Measurements from ENCODE around the gene PHF20.
"Not testable (repeated sequence)": the region's sequence is repeated elsewhere in the genome, so short reads cannot be mapped to it uniquely, and the experiment has no call there.

The PHF20 gene

DNA sequence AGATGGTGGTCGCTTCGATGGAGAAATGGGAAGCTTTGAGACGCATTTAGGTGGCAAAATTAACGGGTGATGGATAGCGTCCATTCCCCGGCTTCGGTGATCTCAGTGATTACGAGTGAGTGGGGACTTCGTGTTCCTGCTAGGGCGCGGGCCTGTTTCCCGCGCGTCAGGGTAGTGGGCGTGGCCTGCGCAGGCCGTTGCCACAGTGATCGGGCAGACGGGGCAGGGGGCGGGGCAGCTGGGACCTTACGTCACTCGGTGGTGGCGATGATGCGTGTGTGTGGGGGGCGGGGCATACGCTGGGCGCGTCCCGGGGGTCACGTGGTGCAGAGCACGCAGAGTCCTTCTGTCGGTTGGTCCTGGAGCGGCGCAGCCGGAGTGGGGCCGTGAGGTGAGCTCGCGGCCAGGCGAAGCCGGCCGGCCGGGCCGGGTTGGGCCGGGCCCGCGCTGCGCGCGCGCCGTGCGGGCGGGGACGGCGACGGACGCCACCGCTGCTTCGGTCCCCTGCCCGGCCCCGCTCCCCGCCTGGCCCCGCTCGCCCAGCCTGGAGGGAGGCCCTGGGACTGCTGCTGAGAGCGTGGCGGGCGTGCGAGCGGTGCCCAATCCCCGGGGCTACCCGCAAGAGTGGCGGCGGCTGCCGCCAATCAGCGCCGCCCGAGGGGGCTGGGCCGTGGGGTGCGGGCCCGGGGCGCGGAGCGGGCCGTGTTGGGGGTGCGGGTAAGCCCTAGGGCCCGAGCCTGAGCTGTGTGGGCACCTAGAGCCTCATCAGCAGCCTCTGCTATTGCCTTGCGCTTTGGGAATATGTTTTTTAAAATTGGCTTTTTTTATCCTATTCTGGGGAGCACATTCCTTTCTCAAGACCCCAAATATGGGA lies at the start of gene PHF20:
Gene PHF20 (plus strand): TSS at position 327 of the 874 bp plus-strand sequence. CDS start 29,508 bp downstream, outside the sequence.
- TF ChIP-seq, protein P1, sequence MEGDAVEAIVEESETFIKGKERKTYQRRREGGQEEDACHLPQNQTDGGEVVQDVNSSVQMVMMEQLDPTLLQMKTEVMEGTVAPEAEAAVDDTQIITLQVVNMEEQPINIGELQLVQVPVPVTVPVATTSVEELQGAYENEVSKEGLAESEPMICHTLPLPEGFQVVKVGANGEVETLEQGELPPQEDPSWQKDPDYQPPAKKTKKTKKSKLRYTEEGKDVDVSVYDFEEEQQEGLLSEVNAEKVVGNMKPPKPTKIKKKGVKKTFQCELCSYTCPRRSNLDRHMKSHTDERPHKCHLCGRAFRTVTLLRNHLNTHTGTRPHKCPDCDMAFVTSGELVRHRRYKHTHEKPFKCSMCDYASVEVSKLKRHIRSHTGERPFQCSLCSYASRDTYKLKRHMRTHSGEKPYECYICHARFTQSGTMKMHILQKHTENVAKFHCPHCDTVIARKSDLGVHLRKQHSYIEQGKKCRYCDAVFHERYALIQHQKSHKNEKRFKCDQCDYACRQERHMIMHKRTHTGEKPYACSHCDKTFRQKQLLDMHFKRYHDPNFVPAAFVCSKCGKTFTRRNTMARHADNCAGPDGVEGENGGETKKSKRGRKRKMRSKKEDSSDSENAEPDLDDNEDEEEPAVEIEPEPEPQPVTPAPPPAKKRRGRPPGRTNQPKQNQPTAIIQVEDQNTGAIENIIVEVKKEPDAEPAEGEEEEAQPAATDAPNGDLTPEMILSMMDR (IDR thresholded peaks at IDR 0.05; ENCODE audit: insufficient read depth, low read depth, low read length, missing control alignments): no peak
- peak; percentile 97 for DNase-seq (ENCODE audit: low read depth)
- peak within 1 kb of the TSS; percentile 96 for H3K4me3 ChIP-seq (ENCODE audit: low read length)

DNA sequence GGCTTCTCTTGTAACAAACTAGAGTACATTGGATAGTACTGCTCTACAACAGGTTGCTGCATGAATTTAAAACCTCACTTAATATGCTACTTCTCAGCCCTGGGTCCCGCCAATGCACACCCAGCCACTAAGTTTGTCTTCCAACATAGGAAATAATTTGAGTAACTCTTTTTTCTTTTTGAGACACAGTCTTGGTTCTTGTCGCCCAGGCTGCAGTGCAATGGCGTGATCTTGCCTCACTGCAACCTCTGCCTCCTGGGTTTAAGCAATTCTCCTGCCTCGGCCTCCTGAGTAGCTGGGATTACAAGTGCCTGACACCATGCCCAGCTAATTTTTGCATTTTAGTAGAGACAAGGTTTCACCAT lies 48.6 kb upstream of the PHF20 start:
- not testable (repeated sequence) for H3K4me3 ChIP-seq (ENCODE audit: low read length); DNase-seq (ENCODE audit: low read depth)

DNA sequence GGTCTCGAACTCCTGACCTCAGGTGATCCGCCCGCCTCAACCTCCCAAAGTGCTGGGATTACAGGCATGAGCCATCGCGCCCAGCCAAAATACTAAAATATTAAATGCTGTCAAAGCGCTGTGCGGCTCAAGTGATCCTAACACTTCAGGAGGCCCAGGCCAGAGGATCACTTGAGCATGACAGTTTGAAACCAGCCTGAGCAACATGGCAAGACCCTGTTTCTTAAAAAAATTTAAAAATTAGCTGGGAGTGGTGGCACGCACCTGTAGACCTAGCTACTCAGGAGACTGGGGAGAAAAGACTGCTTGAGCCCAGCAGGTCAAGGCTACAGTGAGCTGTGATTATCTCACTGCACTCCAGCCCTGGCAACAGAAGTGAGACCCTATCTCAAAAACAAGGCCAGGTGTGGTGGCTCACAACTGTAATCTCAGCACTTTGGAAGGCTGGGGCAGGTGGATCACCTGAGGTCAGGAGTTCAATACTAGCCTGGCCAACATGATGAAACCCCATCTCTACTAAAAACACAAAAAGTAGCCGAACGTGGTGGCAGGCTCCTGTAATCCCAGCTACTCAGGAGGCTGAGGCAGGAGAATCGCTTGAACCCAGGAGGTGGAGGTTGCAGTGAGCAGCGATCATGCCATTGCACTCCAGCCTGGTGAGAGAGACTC lies 48.0 kb upstream of the PHF20 start:
- H3K4me3 ChIP-seq (ENCODE audit: low read length): not testable (repeated sequence)

DNA sequence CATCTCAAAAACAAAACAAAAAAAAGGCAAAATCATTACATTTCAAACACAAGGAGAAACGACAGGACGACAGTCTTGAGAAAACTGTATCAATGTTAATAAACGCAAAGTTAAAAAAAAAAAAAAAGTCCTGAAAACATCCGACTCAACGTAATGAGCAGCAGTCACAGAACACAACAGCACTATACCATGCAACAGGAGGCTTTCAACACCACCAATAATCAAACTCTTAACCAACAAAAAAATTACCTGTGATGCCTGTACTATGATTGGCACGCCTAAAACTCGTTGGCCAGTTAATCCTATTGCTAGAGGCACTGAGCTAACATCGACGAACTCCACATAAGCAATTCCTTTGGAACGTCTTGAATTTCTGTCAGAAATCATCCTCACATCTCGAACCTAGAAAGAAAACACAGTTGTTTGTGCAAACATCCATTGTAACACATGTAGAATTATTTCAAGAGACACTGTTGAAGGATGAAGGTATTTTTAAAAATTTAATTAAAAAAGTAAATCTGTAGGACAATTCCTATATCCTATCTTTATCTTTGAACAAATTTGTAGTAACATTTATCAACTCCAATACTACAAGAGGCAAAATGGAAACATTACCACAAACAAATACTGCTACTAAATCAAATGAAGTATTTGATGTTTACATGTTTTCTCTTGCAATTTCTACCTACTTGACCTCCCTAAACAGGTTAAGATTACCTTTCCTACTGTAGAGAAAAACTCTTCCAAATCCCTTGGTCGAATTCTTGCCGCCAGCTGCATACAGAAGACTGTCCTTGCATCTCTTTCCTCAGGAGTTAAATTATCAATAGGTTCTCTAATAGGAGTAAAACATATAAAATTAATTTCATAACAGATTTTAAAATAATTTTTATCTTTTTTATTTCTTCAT lies 47.2 kb upstream of the PHF20 start:
- H3K4me3 ChIP-seq (ENCODE audit: low read length): no peak overlapping the region
- no peak for DNase-seq (ENCODE audit: low read depth)
- TF ChIP-seq, protein P1 (IDR thresholded peaks at IDR 0.05; ENCODE audit: insufficient read depth, low read depth, low read length, missing control alignments): no peak

More for the DNA sequence above, 48.0 kb upstream of the PHF20 start:
- DNase-seq (ENCODE audit: low read depth): not testable (repeated sequence)

DNA sequence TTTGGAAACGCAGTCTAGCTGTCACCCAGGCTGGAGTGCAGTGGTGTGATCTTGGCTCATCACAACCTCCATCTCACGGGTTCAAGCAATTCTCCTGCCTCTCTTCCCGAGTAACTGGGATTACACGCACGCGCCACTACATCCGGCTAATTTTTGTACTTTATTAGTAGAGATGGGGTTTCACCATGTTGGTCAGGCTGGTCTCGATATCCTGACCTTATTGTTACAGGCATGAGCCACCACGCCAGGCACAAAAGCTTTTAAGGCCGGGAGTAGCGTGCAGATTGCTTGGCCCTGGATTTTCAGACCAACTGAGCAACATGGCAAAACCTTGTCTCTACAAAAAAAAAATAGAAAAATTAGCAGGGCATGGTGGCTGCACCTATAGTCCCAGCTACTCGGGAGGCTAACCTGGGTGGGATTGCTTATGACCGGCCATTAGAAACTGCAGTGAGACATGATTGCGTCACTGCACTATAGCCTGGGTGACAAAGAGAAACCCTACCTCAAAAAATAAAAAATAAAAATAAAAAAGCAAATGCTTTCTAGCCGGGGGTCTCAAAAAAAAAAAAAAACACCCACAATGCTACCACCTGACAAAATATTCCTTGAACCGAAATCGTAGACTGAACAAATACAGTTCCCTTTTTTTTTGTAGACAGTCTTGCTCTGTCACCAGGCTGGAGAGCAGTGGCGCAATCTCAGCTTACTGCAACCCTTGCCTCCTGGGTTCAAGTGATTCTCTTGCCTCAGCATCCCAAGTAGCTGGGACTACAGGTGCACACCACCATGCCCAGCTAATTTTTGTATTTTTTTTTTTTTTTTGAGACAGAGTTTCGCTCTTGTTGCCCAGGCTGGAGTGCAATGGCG lies 44.7 kb upstream of the PHF20 start:
- TF ChIP-seq, protein P1 (IDR thresholded peaks at IDR 0.05; ENCODE audit: insufficient read depth, low read depth, low read length, missing control alignments): no peak
- no peak for DNase-seq (ENCODE audit: low read depth)
- no peak overlapping the region for H3K4me3 ChIP-seq (ENCODE audit: low read length)

DNA sequence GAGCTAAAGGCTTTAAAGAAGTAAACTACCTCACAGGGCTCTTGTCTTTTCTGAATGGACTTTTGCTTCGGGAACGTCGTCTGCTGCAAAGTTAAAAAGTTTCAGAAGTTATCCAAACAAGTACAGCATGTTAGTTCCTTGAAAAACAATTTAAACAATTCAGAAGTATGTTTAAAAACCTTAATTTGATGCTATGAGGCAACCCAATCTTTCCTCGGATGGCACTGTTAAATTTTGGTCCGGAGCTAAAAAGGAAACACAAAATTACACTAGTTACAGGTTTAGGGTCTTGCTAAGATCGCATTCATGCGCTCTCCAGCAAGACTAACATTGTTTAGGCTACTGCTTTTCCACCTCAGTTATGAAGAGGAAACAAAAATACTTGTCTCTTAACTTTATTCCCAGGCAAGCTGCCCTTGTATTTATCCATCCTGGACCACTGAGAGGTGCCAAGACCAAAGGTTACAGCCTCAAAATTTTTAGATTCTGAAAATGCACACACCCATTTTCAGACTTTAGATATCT lies 42.5 kb upstream of the PHF20 start:
- no peak overlapping the region for H3K4me3 ChIP-seq (ENCODE audit: low read length)
- DNase-seq (ENCODE audit: low read depth): no peak
- TF ChIP-seq, protein P1 (IDR thresholded peaks at IDR 0.05; ENCODE audit: insufficient read depth, low read depth, low read length, missing control alignments): no peak
